CD4-positive, alpha-beta T cell treated with Interleukin-15 for 4 hours (primary cell): ENCODE data around the gene LMNTD1.
"Not testable (repeated sequence)": the region's sequence is repeated elsewhere in the genome, so short reads cannot be mapped to it uniquely, and the experiment has no call there.

ENCODE experiments used
- DNase-seq: peaks from one replicate; pipeline ENCODE4 v3.0.0-alpha.2; 2020; ENCODE audit warnings: low spot score

The LMNTD1 gene

GRCh38 chr12:25491396-25492325 is 61.4 kb downstream of the LMNTD1 start:
- no peak for DNase-seq

- not testable (repeated sequence) for DNase-seq
These were observed 63.9 kb downstream of the LMNTD1 start for GRCh38 chr12:25488956-25489870.

GRCh38 chr12:25482625-25483024 is 70.5 kb downstream of the LMNTD1 start:
- DNase-seq: no peak

- DNase-seq: no peak
These were observed 72.9 kb downstream of the LMNTD1 start for GRCh38 chr12:25480145-25480544.

GRCh38 chr12:25477217-25477616 is 75.9 kb downstream of the LMNTD1 start:
- DNase-seq: no peak

- no peak for DNase-seq
These were observed 80.6 kb downstream of the LMNTD1 start for GRCh38 chr12:25472453-25472852.

GRCh38 chr12:25469861-25470260 is 83.2 kb downstream of the LMNTD1 start:
- DNase-seq: no peak

- DNase-seq: no peak
These were observed 83.7 kb downstream of the LMNTD1 start for GRCh38 chr12:25469368-25469767.

- no peak for DNase-seq
These were observed 89.6 kb downstream of the LMNTD1 start for GRCh38 chr12:25463521-25463920.

GRCh38 chr12:25463005-25463404 is 90.1 kb downstream of the LMNTD1 start:
- no peak for DNase-seq

- DNase-seq: no peak
These were observed 93.5 kb downstream of the LMNTD1 start for GRCh38 chr12:25459541-25459951.

- no peak for DNase-seq
These were observed 95.0 kb downstream of the LMNTD1 start for GRCh38 chr12:25458047-25458552.

- DNase-seq: no peak
These were observed 96.6 kb downstream of the LMNTD1 start for GRCh38 chr12:25456474-25456873.

GRCh38 chr12:25455696-25456095 is 97.4 kb downstream of the LMNTD1 start:
- no peak for DNase-seq

- DNase-seq: no peak
These were observed 104.1 kb downstream of the LMNTD1 start for GRCh38 chr12:25449007-25449406.

GRCh38 chr12:25447046-25447445 is 106.0 kb downstream of the LMNTD1 start:
- no peak for DNase-seq

GRCh38 chr12:25438638-25439037 is 114.4 kb downstream of the LMNTD1 start:
- no peak for DNase-seq

- DNase-seq: peak; percentile 62
These were observed 116.7 kb downstream of the LMNTD1 start for GRCh38 chr12:25436206-25437030.

- no peak for DNase-seq
These were observed 117.7 kb downstream of the LMNTD1 start for GRCh38 chr12:25435431-25435830.

- DNase-seq: no peak
These were observed 118.6 kb downstream of the LMNTD1 start for GRCh38 chr12:25434515-25434914.

GRCh38 chr12:25433581-25434325 is 119.3 kb downstream of the LMNTD1 start:
- no peak for DNase-seq
